Measurements from ENCODE around the gene MAP3K19.

DNA sequence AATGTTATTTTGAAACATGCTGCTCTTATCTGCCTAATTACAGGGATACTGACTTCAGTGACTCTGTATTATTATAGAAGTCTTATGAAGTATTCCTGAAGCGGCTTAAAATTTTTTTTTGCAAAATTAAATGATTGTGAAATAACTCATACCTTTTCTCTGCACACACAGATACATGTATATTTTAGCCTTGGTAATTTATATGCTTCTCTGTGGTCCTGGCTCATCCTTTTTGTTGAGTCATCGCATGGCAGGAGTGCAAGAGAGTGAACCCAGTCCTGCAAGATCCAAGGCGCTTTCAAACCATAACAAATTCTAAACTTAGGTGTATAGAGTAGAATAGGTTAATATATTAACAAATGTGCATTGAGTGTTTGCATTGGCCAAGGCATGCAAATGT, 120.1 kb downstream of the MAP3K19 start:
- TF ChIP-seq, protein P1, sequence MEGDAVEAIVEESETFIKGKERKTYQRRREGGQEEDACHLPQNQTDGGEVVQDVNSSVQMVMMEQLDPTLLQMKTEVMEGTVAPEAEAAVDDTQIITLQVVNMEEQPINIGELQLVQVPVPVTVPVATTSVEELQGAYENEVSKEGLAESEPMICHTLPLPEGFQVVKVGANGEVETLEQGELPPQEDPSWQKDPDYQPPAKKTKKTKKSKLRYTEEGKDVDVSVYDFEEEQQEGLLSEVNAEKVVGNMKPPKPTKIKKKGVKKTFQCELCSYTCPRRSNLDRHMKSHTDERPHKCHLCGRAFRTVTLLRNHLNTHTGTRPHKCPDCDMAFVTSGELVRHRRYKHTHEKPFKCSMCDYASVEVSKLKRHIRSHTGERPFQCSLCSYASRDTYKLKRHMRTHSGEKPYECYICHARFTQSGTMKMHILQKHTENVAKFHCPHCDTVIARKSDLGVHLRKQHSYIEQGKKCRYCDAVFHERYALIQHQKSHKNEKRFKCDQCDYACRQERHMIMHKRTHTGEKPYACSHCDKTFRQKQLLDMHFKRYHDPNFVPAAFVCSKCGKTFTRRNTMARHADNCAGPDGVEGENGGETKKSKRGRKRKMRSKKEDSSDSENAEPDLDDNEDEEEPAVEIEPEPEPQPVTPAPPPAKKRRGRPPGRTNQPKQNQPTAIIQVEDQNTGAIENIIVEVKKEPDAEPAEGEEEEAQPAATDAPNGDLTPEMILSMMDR (IDR thresholded peaks at IDR 0.05; ENCODE audit: control extremely low read depth in 1 of 3, insufficient read depth in 1 of 3, low read depth in 1 of 3, low read length in 3 of 3), result no peak
- TF ChIP-seq RAD21 (IDR thresholded peaks at IDR 0.05 in 1 of 2, conservative IDR thresholded peaks at IDR 0.05 in 1 of 2; ENCODE audit: low read depth in 2 of 2, low read length in 2 of 2), result no peak
- TF ChIP-seq EZH2 (IDR thresholded peaks at IDR 0.05; ENCODE audit: low read depth, low read length, severe bottlenecking), result no peak
- no peak for TF ChIP-seq JUND (IDR thresholded peaks at IDR 0.05; ENCODE audit: low read length)
- TF ChIP-seq ATF3 (IDR thresholded peaks at IDR 0.05; ENCODE audit: insufficient read depth, low read depth, low read length), result no peak
- no peak for TF ChIP-seq SRF (IDR thresholded peaks at IDR 0.05; ENCODE audit: low read depth, low read length)
- TF ChIP-seq YY1 (IDR thresholded peaks at IDR 0.05; ENCODE audit: low read depth, low read length), result no peak
- TF ChIP-seq SP1 (IDR thresholded peaks at IDR 0.05; ENCODE audit: low read depth, low read length), result no peak
- TF ChIP-seq CBX5 (IDR thresholded peaks at IDR 0.05; ENCODE audit: low read depth, low read length), result no peak
- no peak for TF ChIP-seq HDAC6 (IDR thresholded peaks at IDR 0.05; ENCODE audit: low read depth, low read length)
- TF ChIP-seq JUN (IDR thresholded peaks at IDR 0.05; ENCODE audit: low read depth, low read length), result no peak

Measured in H1 (cell line).